ENCODE results near the gene TRIM71. TPM values are rescaled to one million over a fixed set of nuclear protein-coding genes. Genes with fewer than 3 reads are reported as not detected.

Gene TRIM71
- total RNA-seq, 1 experiment from 2014 or later = 0.17 TPM

DNA sequence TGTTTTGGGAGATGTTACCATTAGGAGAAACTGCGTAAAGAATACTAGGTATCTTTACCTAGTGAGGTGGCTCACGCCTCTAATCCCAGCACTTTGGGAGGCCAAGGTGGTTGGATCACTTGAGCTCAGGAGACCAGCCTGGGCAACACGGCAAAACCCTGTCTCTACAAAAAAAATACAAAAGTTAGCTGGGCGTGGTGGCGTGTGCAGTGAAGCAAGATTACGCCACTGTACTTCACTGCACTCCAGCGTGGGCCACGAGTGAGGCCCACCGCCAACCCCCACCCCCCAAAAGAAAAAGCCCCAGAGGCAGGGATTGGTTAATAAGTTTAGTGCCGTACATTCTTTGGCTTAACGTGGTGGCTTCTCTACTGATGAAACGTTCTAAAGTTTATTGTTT lies 23.5 kb downstream of the TRIM71 start (continued):
- TF ChIP-seq EZH2phosphoT487 (IDR thresholded peaks at IDR 0.05; ENCODE audit: borderline replicate concordance) (no peak), FOSL1 (IDR thresholded peaks at IDR 0.05; ENCODE audit: low read depth) (no peak), ZFX (IDR thresholded peaks at IDR 0.05) (no peak)
- TF ChIP-seq, protein P1, sequence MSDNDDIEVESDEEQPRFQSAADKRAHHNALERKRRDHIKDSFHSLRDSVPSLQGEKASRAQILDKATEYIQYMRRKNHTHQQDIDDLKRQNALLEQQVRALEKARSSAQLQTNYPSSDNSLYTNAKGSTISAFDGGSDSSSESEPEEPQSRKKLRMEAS (IDR thresholded peaks at IDR 0.05) = no peak
- TF ChIP-seq, protein P2, sequence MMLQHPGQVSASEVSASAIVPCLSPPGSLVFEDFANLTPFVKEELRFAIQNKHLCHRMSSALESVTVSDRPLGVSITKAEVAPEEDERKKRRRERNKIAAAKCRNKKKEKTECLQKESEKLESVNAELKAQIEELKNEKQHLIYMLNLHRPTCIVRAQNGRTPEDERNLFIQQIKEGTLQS (IDR thresholded peaks at IDR 0.05) = no peak

DNA sequence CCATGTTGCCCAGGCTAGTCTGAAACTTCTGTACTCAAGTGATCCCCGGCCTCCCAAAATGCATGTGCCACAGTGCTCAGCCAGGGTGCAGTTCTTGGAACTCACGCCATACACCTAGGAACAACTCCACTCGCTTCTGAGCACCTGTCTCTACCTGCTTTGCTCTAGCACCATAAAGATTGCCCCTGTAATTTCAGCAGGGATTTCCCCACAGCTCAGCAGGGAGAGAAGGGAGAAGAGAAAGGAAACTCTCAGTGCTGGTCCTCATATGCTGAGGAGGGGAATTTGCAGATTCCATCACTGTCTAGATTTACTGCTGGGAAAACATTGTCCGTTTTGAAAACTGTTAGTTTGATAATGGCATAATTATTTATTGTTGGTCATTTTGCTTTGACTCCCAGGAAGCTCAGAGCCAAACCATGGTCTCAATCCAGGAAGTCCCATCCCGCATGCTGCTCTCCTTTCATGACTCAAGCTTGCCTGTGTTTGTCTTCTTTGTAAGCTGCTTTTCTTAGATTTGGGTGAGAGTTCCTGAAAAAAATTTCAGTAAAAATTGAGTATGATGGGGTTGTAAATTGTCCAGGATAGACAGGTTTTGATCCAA lies 24.2 kb downstream of the TRIM71 start:
- Histone ChIP-seq H2AFZ (ENCODE audit: low read depth, low read length, poor library complexity, severe bottlenecking) (no peak overlapping the region), H3K9ac (ENCODE audit: low read length) (no peak overlapping the region), H3K79me2 (ENCODE audit: insufficient read depth, low read length) (no peaks in the 10 kb centered on the region), H3K27ac (ENCODE audit: low read depth, low read length) (no peak overlapping the region), H3K4me2 (ENCODE audit: low read length) (no peak overlapping the region), H3K4me3 (replicated peaks in 1 of 2; ENCODE audit: low read depth in 1 of 2, low read length in 2 of 2) (no peak overlapping the region), H4K20me1 (ENCODE audit: insufficient read depth) (no peaks in the 10 kb centered on the region), H3K9me2 (ENCODE audit: insufficient read depth) (no peaks in the 10 kb centered on the region), H3K9me3 (ENCODE audit: control insufficient read depth in 1 of 2, insufficient read depth in 1 of 2, low read depth in 1 of 2, low read length in 2 of 2) (no peaks in the 10 kb centered on the region), H3K4me1 (ENCODE audit: control insufficient read depth in 1 of 2, insufficient read depth in 2 of 2, low read length in 2 of 2) (no peaks in the 10 kb centered on the region), H3K27me3 (ENCODE audit: insufficient read depth, low read length) (peaks cover 3% of the 10 kb centered on the region; the same call in 1 of the 2 replicates), H3K36me3 (ENCODE audit: control insufficient read depth in 1 of 2, insufficient read depth in 2 of 2, low read length in 2 of 2) (no peaks in the 10 kb centered on the region)
- ATAC-seq (no peak), DNase-seq (ENCODE audit: low read depth, low spot score) (no peak)
- RAD21 ChIA-PET (ENCODE audit: low non-redundant PET in 1 of 2, low total read pairs in 2 of 2, uncharacterized antibody in 2 of 2, unreplicated experiment in 2 of 2) = no interaction called here
- BruUV-seq (replicated peaks) = no TSS peak
- POLR2A ChIA-PET = no interaction called here
- intact Hi-C loops (cut with micrococcal nuclease) = no loop called here
- CTCF ChIA-PET = no interaction called here
- TF ChIP-seq, protein P3, sequence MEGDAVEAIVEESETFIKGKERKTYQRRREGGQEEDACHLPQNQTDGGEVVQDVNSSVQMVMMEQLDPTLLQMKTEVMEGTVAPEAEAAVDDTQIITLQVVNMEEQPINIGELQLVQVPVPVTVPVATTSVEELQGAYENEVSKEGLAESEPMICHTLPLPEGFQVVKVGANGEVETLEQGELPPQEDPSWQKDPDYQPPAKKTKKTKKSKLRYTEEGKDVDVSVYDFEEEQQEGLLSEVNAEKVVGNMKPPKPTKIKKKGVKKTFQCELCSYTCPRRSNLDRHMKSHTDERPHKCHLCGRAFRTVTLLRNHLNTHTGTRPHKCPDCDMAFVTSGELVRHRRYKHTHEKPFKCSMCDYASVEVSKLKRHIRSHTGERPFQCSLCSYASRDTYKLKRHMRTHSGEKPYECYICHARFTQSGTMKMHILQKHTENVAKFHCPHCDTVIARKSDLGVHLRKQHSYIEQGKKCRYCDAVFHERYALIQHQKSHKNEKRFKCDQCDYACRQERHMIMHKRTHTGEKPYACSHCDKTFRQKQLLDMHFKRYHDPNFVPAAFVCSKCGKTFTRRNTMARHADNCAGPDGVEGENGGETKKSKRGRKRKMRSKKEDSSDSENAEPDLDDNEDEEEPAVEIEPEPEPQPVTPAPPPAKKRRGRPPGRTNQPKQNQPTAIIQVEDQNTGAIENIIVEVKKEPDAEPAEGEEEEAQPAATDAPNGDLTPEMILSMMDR (IDR thresholded peaks at IDR 0.05 in 2 of 3, conservative IDR thresholded peaks at IDR 0.05 in 1 of 3; ENCODE audit: borderline replicate concordance in 1 of 3, insufficient read depth in 1 of 3, low read depth in 2 of 3, low read length in 2 of 3) = no peak
- no peak for TF ChIP-seq SRF (IDR thresholded peaks at IDR 0.05; ENCODE audit: low read depth)
- TF ChIP-seq ZFX (IDR thresholded peaks at IDR 0.05) = no peak
- TF ChIP-seq YY1 (IDR thresholded peaks at IDR 0.05; ENCODE audit: extremely low read depth, insufficient replicate concordance, low read depth, low read length) = no peak
- no peak for TF ChIP-seq CBX3 (IDR thresholded peaks at IDR 0.05; ENCODE audit: low read depth)

Data from HCT116 (cell line).